ENCODE data around the gene SEMA5A.

DNA sequence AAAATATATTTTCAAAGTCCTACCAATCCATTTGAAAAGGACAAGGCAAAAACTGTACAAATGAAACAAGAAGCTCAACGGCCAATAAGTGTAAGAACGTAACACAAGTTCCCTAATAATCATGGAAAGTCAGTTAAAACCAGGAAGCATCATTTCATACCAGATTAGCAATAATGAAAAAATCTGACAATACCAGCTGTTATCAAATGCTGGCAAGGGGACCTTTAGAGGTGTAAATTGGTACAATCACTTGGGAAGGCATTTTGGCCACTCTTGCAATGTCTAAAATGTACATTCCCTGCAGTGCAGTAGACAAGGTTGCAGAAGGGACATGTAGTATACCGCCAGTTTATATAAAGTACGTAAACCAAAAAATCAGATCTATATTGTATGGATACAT is 10.1 kb upstream of the SEMA5A start:
- TF ChIP-seq GATA2 (IDR thresholded peaks at IDR 0.05; ENCODE audit: low read depth, low read length) (no peak), GATA3 (IDR thresholded peaks at IDR 0.05; ENCODE audit: low read depth, low read length) (no peak)

Data from SH-SY5Y (cell line).